Activated T-helper 1 cell treated with anti-CD3 and anti-CD28 coated beads, Interleukin-12 subunit alpha, Interleukin-12 subunit beta, Interleukin-2, Interleukin-4 antibody, amounts not matched to agents 30 ng/mL and 10 ng/mL and 1 ng/mL, durations not matched to agents 14 hours and 24 hours and 36 hours (primary cell): ENCODE results near the gene SMPD1. TPM values are rescaled to one million over a fixed set of nuclear protein-coding genes. Genes with fewer than 3 reads are reported as not detected.

ENCODE experiments used
- DNase-seq: peaks from one replicate; pipeline ENCODE4 v3.0.0; 2021; ENCODE audit warnings: low spot score
- H3K27ac Mint-ChIP-seq: one replicate; pipeline ENCODE4 v1.8.0; 2021; ENCODE audit warnings: mild to moderate bottlenecking, mixed read lengths
- H3K27me3 Mint-ChIP-seq: one replicate; pipeline ENCODE4 v1.8.0; 2022; ENCODE audit warnings: mild to moderate bottlenecking, moderate library complexity, mixed read lengths; ENCODE audit not compliant: insufficient read depth
- H3K36me3 Mint-ChIP-seq: one replicate; pipeline ENCODE4 v1.8.0; 2021; ENCODE audit warnings: low read depth, mixed read lengths
- H3K4me1 Mint-ChIP-seq: one replicate; pipeline ENCODE4 v1.8.0; 2021; ENCODE audit warnings: low read depth, mixed read lengths
- H3K4me3 Mint-ChIP-seq: one replicate; pipeline ENCODE4 v1.8.0; 2021; ENCODE audit warnings: mild to moderate bottlenecking, moderate library complexity, mixed read lengths
- H3K9me3 Mint-ChIP-seq: one replicate; pipeline ENCODE4 v1.8.0; 2021; ENCODE audit warnings: mixed read lengths
- intact Hi-C: fragments of 100-400 bp; cut with micrococcal nuclease; formaldehyde crosslinking; loops from one replicate; pipeline ENCODE4 v1.15.1; 2024
- total RNA-seq: library from RNA; stranded (reverse); gene quantifications from 2 replicates; pipeline ENCODE4 v1.2.3, GENCODE V29; 2022

SMPD1 gene
- total RNA-seq, 1 donor from 2014 or later, result 9.4 TPM

- H3K9me3 Mint-ChIP-seq, result no peaks in the 10 kb centered on the region
- no peaks in the 10 kb centered on the region for H3K36me3 Mint-ChIP-seq
- H3K27me3 Mint-ChIP-seq, result no peaks in the 10 kb centered on the region
- H3K27ac Mint-ChIP-seq, result no peak overlapping the region
- H3K4me3 Mint-ChIP-seq, result no peak overlapping the region
- DNase-seq, result no peak
- intact Hi-C loops, result no loop called here
- H3K4me1 Mint-ChIP-seq, result peaks cover 6% of the 10 kb centered on the region
These were observed 43.9 kb downstream of the SMPD1 start for GRCh38 chr11:6433998-6434660.

GRCh38 chr11:6437423-6437822, 47.1 kb downstream of the SMPD1 start:
- intact Hi-C loops, result loop anchor here (5.0 kb wide), 1 partner anchor 35 kb away; no protein-coding TSS in a partner anchor
- Mint-ChIP-seq H3K27ac (no peak overlapping the region), H3K36me3 (no peaks in the 10 kb centered on the region), H3K4me1 (peaks cover 6% of the 10 kb centered on the region), H3K9me3 (no peaks in the 10 kb centered on the region), H3K4me3 (no peak overlapping the region), H3K27me3 (peaks cover 2% of the 10 kb centered on the region)
- DNase-seq, result no peak

- Mint-ChIP-seq H3K36me3 (no peaks in the 10 kb centered on the region), H3K4me1 (peaks cover 6% of the 10 kb centered on the region), H3K9me3 (no peaks in the 10 kb centered on the region), H3K4me3 (no peak overlapping the region), H3K27me3 (peaks cover 2% of the 10 kb centered on the region), H3K27ac (no peak overlapping the region)
- intact Hi-C loops, result loop anchor here (2.0 to 5.0 kb wide), 4 partner anchors 36 to 269 kb away; partner anchors contain the start of genes ARFIP2 and TIMM10B
- no peak for DNase-seq
These were observed 47.7 kb downstream of the SMPD1 start for GRCh38 chr11:6437993-6438392.

- no peak overlapping the region for H3K4me3 Mint-ChIP-seq
- peaks cover 6% of the 10 kb centered on the region for H3K4me1 Mint-ChIP-seq
- H3K9me3 Mint-ChIP-seq, result no peaks in the 10 kb centered on the region
- H3K27ac Mint-ChIP-seq, result no peak overlapping the region
- no peak for DNase-seq
- H3K27me3 Mint-ChIP-seq, result peaks cover 2% of the 10 kb centered on the region
- no peaks in the 10 kb centered on the region for H3K36me3 Mint-ChIP-seq
- intact Hi-C loops, result loop anchor here (2.0 to 5.0 kb wide), 4 partner anchors 37 to 268 kb away; partner anchors contain the start of genes ARFIP2 and TIMM10B
These were observed 48.8 kb downstream of the SMPD1 start for GRCh38 chr11:6438979-6439571.

GRCh38 chr11:6440906-6441358, 50.7 kb downstream of the SMPD1 start, which contains the start of gene HPX:
Gene HPX, minus strand, starts transcription at chr11:6440987. Its CDS starts 24 bp downstream, at chr11:6440963.
- Mint-ChIP-seq H3K4me3 (no peak within 1 kb of the TSS), H3K36me3 (no peaks in the 10 kb centered on the region), H3K27me3 (peaks cover 6% of the 10 kb centered on the region), H3K4me1 (peaks cover 2% of the 10 kb centered on the region), H3K27ac (no peak within 1 kb of the TSS), H3K9me3 (no peaks in the 10 kb centered on the region)
- no peak for DNase-seq
- intact Hi-C loops, result no loop called here

- Mint-ChIP-seq H3K9me3 (no peaks in the 10 kb centered on the region), H3K4me1 (no peaks in the 10 kb centered on the region), H3K27ac (no peak overlapping the region), H3K36me3 (no peaks in the 10 kb centered on the region), H3K4me3 (no peak overlapping the region), H3K27me3 (peaks cover 8% of the 10 kb centered on the region)
- intact Hi-C loops, result loop anchor here (2.0 kb wide), 1 partner anchor 24 kb away; the partner anchor contains the start of gene APBB1
- DNase-seq, result no peak
These were observed 52.2 kb downstream of the SMPD1 start for GRCh38 chr11:6442441-6442840.

- H3K4me1 Mint-ChIP-seq, result no peaks in the 10 kb centered on the region
- no peaks in the 10 kb centered on the region for H3K9me3 Mint-ChIP-seq
- peak; percentile 39 for DNase-seq
- H3K36me3 Mint-ChIP-seq, result no peaks in the 10 kb centered on the region
- peaks cover 8% of the 10 kb centered on the region for H3K27me3 Mint-ChIP-seq
- H3K4me3 Mint-ChIP-seq, result no peak overlapping the region
- no peak overlapping the region for H3K27ac Mint-ChIP-seq
- intact Hi-C loops, result loop anchor here (1.0 to 2.0 kb wide), 2 partner anchors 25 to 64 kb away; partner anchors contain the start of gene APBB1
These were observed 53.2 kb downstream of the SMPD1 start for GRCh38 chr11:6443269-6444003.

Other genes with a start within 250 kb of the SMPD1 start
- gene OR52B2, start 220.1 kb upstream of the SMPD1 start, total RNA-seq, result not detected in 2 replicates
- not detected in 2 replicates for gene OR52W1, start 191.2 kb upstream of the SMPD1 start, total RNA-seq
- gene C11orf42, start 184.9 kb upstream of the SMPD1 start, total RNA-seq, result not detected in 2 replicates
- 19.3 TPM in 2 replicates for gene FHIP1B, start 155.8 kb upstream of the SMPD1 start, total RNA-seq
- 0.10 TPM in 1 of 2 replicates, not detected in the other for gene CNGA4, start 151.4 kb upstream of the SMPD1 start, total RNA-seq
- gene CCKBR, start 130.6 kb upstream of the SMPD1 start, total RNA-seq, result not detected in 2 replicates
- 16.5 and 17.2 TPM in 2 replicates for gene CAVIN3, start 70.0 kb upstream of the SMPD1 start, total RNA-seq
- 16.5 and 16.8 TPM in 2 replicates for gene APBB1, start 28.6 kb downstream of the SMPD1 start, total RNA-seq
- 1.2 TPM in 1 of 2 replicates, not detected in the other for gene HPX, start 50.5 kb downstream of the SMPD1 start, total RNA-seq
- gene TRIM3, start 83.5 kb downstream of the SMPD1 start, total RNA-seq, result 2.4 and 3.1 TPM in 2 replicates
- 51.5 and 53.8 TPM in 2 replicates for gene ARFIP2, start 90.9 kb downstream of the SMPD1 start, total RNA-seq
- 38.8 and 42.7 TPM in 2 replicates for gene TIMM10B, start 91.0 kb downstream of the SMPD1 start, total RNA-seq
- 18.2 and 20.0 TPM in 2 replicates for gene DNHD1, start 106.8 kb downstream of the SMPD1 start, total RNA-seq
- gene RRP8, start 213.1 kb downstream of the SMPD1 start, total RNA-seq, result 38.8 and 40.5 TPM in 2 replicates
- 90.1 and 97.5 TPM in 2 replicates for gene ILK, start 213.3 kb downstream of the SMPD1 start, total RNA-seq
- gene TAF10, start 221.7 kb downstream of the SMPD1 start, total RNA-seq, result 155 and 166 TPM in 2 replicates
- gene TPP1, start 228.9 kb downstream of the SMPD1 start, total RNA-seq, result 38.4 and 40.3 TPM in 2 replicates